Peyer's patch (tissue), 4 donors: ENCODE measurements around the gene DNMT1. TPM values are rescaled to one million over a fixed set of nuclear protein-coding genes. Genes with fewer than 3 reads are reported as not detected.

Experiments
- DNase-seq, 3 donors: peaks; one replicate each; pipeline ENCODE4 v3.0.0-alpha.2; 2017 to 2019
- H3K27ac ChIP-seq, 4 donors: fragments of 200-600 bp; sonication (generic); one replicate each; pipeline ENCODE4 v1.5.1; 2016 to 2019
- H3K27me3 ChIP-seq, 2 donors: fragments of 200-600 bp; sonication (generic); one replicate each; pipeline ENCODE4 v1.5.1; 2019
- H3K36me3 ChIP-seq, 3 donors: fragments of 200-600 bp; sonication (generic); one replicate each; pipeline ENCODE4 v1.5.1; 2016 to 2019
- H3K4me1 ChIP-seq, 4 donors: fragments of 200-600 bp; sonication (generic); one replicate each; pipeline ENCODE4 v1.5.1; 2016 to 2019
- H3K4me3 ChIP-seq, 4 donors: fragments of 200-600 bp; sonication (generic); 1 replicate in 3 of 4; 2 replicates in 1 of 4; pipeline ENCODE4 v1.5.1; 2016 to 2019; ENCODE audit warnings: mild to moderate bottlenecking in 1 of 4
- H3K9me3 ChIP-seq, 4 donors: fragments of 200-600 bp; sonication (generic); one replicate each; pipeline ENCODE4 v1.5.1; 2016 to 2019; ENCODE audit warnings: mild to moderate bottlenecking in 1 of 4
- POLR2A ChIP-seq, 2 donors: fragments of 450-650 bp; IDR thresholded peaks; one replicate each; pipeline ENCODE4 v1.5.1; 2017; ENCODE audit warnings: antibody characterized with exemption in 2 of 2, mild to moderate bottlenecking in 2 of 2, moderate library complexity in 2 of 2
- total RNA-seq, 4 donors: library from RNA; depleted of rRNA; stranded (reverse); fragments of >200 nt; gene quantifications; one replicate each; pipeline ENCODE4 v1.1.0, GENCODE V29; 2016
- TF ChIP-seq, protein P1 (sequence below), 6 experiments: fragments of 450-650 bp in 4 of 6; fragments of 200-600 bp in 2 of 6; sonication (generic) in 1 of 6; IDR thresholded peaks; one replicate each; pipeline ENCODE4 v1.5.1; 2017 to 2019; ENCODE audit warnings: antibody characterized with exemption in 6 of 6, mild to moderate bottlenecking in 3 of 6, moderate library complexity in 1 of 6

DNMT1 gene
- total RNA-seq, 4 donors from 2014 or later = 22.1 to 195 (median 41.5) TPM

DNA sequence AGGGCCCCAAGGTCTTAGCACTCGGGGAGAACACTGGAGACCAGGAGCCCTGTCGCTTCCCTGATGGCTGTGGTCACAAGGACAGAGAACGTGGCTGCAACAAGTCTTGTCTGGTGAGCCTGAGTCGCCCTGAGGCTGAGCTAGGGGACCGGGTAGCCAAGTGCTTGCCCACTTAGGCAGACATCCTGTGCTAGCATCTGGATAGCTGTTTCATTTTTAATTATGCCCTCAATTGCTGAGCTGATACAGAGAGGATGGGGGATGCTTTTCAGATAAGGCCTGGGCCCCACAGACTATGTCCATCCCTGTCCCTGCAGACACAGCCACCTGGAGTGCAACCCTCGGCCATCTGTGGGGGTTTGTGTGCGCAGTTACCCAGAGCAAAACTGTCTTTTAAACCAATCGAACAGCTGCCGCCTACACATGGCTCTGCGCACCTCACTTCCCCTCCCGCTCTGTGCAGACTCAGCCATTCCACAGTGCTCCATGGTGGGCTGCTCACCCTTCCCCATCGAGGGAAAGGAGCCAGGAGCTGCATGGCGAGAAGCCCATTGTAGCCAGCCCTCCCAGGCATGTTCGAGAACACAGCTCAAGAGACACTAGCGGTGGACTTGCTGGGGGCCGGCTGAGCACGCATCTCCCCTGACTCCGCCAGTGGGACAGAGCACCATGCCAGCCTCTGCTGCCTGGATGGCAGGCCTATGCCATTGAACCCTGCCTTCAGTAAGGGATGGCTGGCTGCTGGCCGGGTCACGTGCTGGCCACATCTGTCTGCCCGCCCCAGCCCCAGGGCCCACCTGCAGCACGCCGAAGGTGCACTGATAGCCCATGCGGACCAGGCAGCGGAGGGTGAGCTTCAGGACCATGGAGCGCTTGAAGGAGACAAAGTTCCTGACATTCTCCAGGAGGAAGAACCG, 55.6 kb downstream of the DNMT1 start:
- H3K36me3 ChIP-seq = peaks cover 0 to 95% (median 3%) of the 10 kb centered on the region in 3 donors
- TF ChIP-seq POLR2A (IDR thresholded peaks at IDR 0.05) = no peak
- TF ChIP-seq, protein P1, sequence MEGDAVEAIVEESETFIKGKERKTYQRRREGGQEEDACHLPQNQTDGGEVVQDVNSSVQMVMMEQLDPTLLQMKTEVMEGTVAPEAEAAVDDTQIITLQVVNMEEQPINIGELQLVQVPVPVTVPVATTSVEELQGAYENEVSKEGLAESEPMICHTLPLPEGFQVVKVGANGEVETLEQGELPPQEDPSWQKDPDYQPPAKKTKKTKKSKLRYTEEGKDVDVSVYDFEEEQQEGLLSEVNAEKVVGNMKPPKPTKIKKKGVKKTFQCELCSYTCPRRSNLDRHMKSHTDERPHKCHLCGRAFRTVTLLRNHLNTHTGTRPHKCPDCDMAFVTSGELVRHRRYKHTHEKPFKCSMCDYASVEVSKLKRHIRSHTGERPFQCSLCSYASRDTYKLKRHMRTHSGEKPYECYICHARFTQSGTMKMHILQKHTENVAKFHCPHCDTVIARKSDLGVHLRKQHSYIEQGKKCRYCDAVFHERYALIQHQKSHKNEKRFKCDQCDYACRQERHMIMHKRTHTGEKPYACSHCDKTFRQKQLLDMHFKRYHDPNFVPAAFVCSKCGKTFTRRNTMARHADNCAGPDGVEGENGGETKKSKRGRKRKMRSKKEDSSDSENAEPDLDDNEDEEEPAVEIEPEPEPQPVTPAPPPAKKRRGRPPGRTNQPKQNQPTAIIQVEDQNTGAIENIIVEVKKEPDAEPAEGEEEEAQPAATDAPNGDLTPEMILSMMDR (IDR thresholded peaks at IDR 0.05) = no peak

GRCh38 chr19:10137751-10138682, 56.7 kb downstream of the DNMT1 start:
- Histone ChIP-seq H3K4me3 (no peak overlapping the region), H3K36me3 (peaks cover 0 to 94% (median 0%) of the 10 kb centered on the region in 3 donors), H3K4me1 (peaks cover 0 to under 1% (median 0%) of the 10 kb centered on the region in 4 donors), H3K27me3 (no peaks in the 10 kb centered on the region), H3K27ac (no peak overlapping the region), H3K9me3 (no peaks in the 10 kb centered on the region)
- TF ChIP-seq, protein P1 (IDR thresholded peaks at IDR 0.05) = no peak
- no peak for TF ChIP-seq POLR2A (IDR thresholded peaks at IDR 0.05)
- no peak for DNase-seq

More for the DNA sequence above, 55.6 kb downstream of the DNMT1 start:
- DNase-seq = no peak
- H3K4me3 ChIP-seq = no peak overlapping the region
- H3K27ac ChIP-seq = no peak overlapping the region
- H3K27me3 ChIP-seq = no peaks in the 10 kb centered on the region
- peaks cover 0 to 3% (median 0%) of the 10 kb centered on the region in 4 donors for H3K4me1 ChIP-seq
- H3K9me3 ChIP-seq = no peaks in the 10 kb centered on the region

GRCh38 chr19:10136936-10137335, 57.8 kb downstream of the DNMT1 start:
- Histone ChIP-seq H3K27ac (no peak overlapping the region), H3K4me3 (no peak overlapping the region), H3K36me3 (peaks cover 0 to 94% (median 0%) of the 10 kb centered on the region in 3 donors), H3K9me3 (no peaks in the 10 kb centered on the region), H3K27me3 (no peaks in the 10 kb centered on the region), H3K4me1 (no peaks in the 10 kb centered on the region)
- DNase-seq = no peak
- TF ChIP-seq, protein P1 (IDR thresholded peaks at IDR 0.05) = no peak
- no peak for TF ChIP-seq POLR2A (IDR thresholded peaks at IDR 0.05)

DNA sequence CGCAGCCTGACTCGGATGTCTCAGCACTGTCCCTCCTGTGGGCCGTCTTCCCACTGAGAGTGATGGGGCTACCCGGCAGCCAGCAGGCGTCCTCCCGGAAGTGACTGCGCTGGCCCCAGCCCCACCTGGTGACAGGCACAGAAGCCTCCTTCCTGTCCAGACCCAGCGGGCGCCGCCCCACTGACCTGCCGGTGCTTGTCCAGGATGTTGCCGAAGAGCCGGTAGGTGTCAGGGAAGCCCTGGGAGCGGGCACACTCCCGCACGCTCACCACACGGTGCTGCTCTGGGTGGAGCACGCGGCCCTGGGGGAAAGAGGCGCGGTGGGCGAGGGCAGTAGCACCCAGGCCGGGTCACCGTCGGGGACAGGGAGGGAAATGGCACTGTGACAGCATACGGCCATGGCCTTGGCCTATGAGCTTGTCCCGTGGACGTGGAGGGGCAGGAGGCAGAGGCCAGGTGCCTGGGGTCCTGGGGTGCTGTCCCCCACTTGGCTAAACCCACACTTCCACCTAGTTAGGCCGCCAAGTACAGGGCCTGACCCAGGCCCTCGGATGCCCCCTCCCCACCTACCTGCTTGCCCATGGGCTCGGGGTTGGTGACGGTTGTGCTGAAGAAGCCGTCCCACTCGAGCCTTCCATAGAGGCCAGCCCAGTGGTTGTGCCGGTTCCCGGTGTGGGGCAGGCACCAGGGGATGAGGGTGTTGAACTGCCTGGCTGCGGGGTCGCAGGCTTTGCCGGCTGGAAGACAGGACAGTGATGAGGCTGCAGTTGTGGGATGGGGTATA, 59.0 kb downstream of the DNMT1 start:
- H3K36me3 ChIP-seq = peaks cover 0 to 93% (median 0%) of the 10 kb centered on the region in 3 donors
- TF ChIP-seq, protein P1 (IDR thresholded peaks at IDR 0.05) = no peak
- no peak for TF ChIP-seq POLR2A (IDR thresholded peaks at IDR 0.05)
- H3K4me3 ChIP-seq = no peak overlapping the region
- no peak overlapping the region for H3K27ac ChIP-seq
- no peaks in the 10 kb centered on the region for H3K9me3 ChIP-seq
- no peaks in the 10 kb centered on the region for H3K27me3 ChIP-seq
- DNase-seq = no peak
- H3K4me1 ChIP-seq = no peaks in the 10 kb centered on the region

DNA sequence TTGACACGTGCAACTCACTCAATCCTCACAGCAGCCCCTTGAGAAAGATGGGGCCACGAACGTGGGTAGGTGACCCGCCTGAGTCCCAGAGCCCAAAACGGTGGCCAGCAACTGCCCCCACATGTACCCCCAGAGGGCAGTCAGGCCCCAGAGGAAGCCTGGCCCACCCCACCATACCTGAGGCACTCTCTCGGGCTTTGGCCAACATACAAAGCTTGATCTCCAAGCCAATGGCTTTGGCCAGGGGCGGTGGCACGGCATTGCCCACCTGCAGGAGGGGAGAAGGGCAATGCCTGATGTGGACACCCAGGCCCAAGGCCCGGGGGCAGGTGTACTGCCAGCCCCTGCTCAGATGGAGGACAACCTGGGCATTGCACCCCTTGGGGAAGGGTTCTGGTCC, 60.7 kb downstream of the DNMT1 start:
- TF ChIP-seq, protein P1 (IDR thresholded peaks at IDR 0.05) = no peak
- no peak for TF ChIP-seq POLR2A (IDR thresholded peaks at IDR 0.05)
- peaks cover 0 to 83% (median 0%) of the 10 kb centered on the region in 3 donors for H3K36me3 ChIP-seq
- no peak overlapping the region for H3K27ac ChIP-seq
- H3K27me3 ChIP-seq = no peaks in the 10 kb centered on the region
- no peak overlapping the region for H3K4me3 ChIP-seq
- H3K9me3 ChIP-seq = no peaks in the 10 kb centered on the region
- H3K4me1 ChIP-seq = no peaks in the 10 kb centered on the region
- no peak for DNase-seq
